T-helper 1 cell treated with Interleukin-12 subunit alpha and Interleukin-12 subunit beta and Interleukin-4 antibody, amounts not matched to agents 30 ng/mL and 1 ng/mL, for 36 hours (primary cell): ENCODE results near the gene SPTLC3. TPM values are rescaled to one million over a fixed set of nuclear protein-coding genes. Genes with fewer than 3 reads are reported as not detected.

ENCODE experiments used
- intact Hi-C: fragments of 100-400 bp; cut with micrococcal nuclease; formaldehyde crosslinking; loops from one replicate; pipeline ENCODE4 v1.15.1; 2024
- total RNA-seq: library from RNA; stranded (reverse); gene quantifications from 2 replicates; pipeline ENCODE4 v1.2.3, GENCODE V29; 2022

Gene SPTLC3
- total RNA-seq, 1 donor from 2014 or later, result 0.39 TPM

GRCh38 chr20:13092111-13092510 lies 83.3 kb downstream of the SPTLC3 start:
- intact Hi-C loops, result no loop called here

- intact Hi-C loops, result no loop called here
Observed at GRCh38 chr20:13094976-13095375, 86.2 kb downstream of the SPTLC3 start.

- intact Hi-C loops, result no loop called here
Observed at GRCh38 chr20:13098720-13099355, 90.1 kb downstream of the SPTLC3 start.

- intact Hi-C loops, result no loop called here
Observed at GRCh38 chr20:13099676-13100075, 90.9 kb downstream of the SPTLC3 start.

- intact Hi-C loops, result no loop called here
Observed at GRCh38 chr20:13101276-13101675, 92.5 kb downstream of the SPTLC3 start.

- intact Hi-C loops, result no loop called here
Observed at GRCh38 chr20:13101706-13102105, 92.9 kb downstream of the SPTLC3 start.

GRCh38 chr20:13102237-13102636 lies 93.5 kb downstream of the SPTLC3 start:
- intact Hi-C loops, result no loop called here

GRCh38 chr20:13102694-13103093 lies 93.9 kb downstream of the SPTLC3 start:
- intact Hi-C loops, result no loop called here

- intact Hi-C loops, result no loop called here
Observed at GRCh38 chr20:13105039-13105438, 96.3 kb downstream of the SPTLC3 start.

- intact Hi-C loops, result loop anchor here (1.0 to 2.0 kb wide), 3 partner anchors 136 to 267 kb away; no protein-coding TSS in a partner anchor
Observed at GRCh38 chr20:13105864-13106457, 97.2 kb downstream of the SPTLC3 start.

GRCh38 chr20:13109658-13110057 lies 100.9 kb downstream of the SPTLC3 start:
- intact Hi-C loops, result no loop called here

- intact Hi-C loops, result no loop called here
Observed at GRCh38 chr20:13110796-13111195, 102.0 kb downstream of the SPTLC3 start.

GRCh38 chr20:13111249-13111911 lies 102.6 kb downstream of the SPTLC3 start:
- intact Hi-C loops, result no loop called here

- intact Hi-C loops, result no loop called here
Observed at GRCh38 chr20:13113731-13114130, 105.0 kb downstream of the SPTLC3 start.

- intact Hi-C loops, result no loop called here
Observed at GRCh38 chr20:13117200-13117599, 108.4 kb downstream of the SPTLC3 start.

GRCh38 chr20:13118676-13119075 lies 109.9 kb downstream of the SPTLC3 start:
- intact Hi-C loops, result loop anchor here (1.0 kb wide), 5 partner anchors 144 to 937 kb away; no protein-coding TSS in a partner anchor

GRCh38 chr20:13119583-13119982 lies 110.8 kb downstream of the SPTLC3 start:
- intact Hi-C loops, result loop anchor here (1.0 kb wide), 5 partner anchors 143 to 936 kb away; no protein-coding TSS in a partner anchor

- intact Hi-C loops, result no loop called here
Observed at GRCh38 chr20:13120471-13120870, 111.7 kb downstream of the SPTLC3 start.

- intact Hi-C loops, result no loop called here
Observed at GRCh38 chr20:13121840-13122515, 113.2 kb downstream of the SPTLC3 start.

- intact Hi-C loops, result no loop called here
Observed at GRCh38 chr20:13125486-13125885, 116.7 kb downstream of the SPTLC3 start.

- intact Hi-C loops, result no loop called here
Observed at GRCh38 chr20:13128173-13128572, 119.4 kb downstream of the SPTLC3 start.
